Pancreas (tissue), 10 donors: ENCODE data around the gene SH3RF2. TPM values are rescaled to one million over a fixed set of nuclear protein-coding genes. Genes with fewer than 3 reads are reported as not detected.

Experiments
- ATAC-seq, 4 donors: fragments of 200-7000 bp; cut with Tn5 transposase; one replicate each; pipeline versions ENCODE4 v1.8.0 to v1.9.1; 2020; ENCODE audit warnings: mild to moderate bottlenecking in 4 of 4, moderate library complexity in 4 of 4
- DNase-seq, 6 donors: peaks; one replicate each; pipeline ENCODE4 v3.0.0-alpha.2; 2020
- FAIRE-seq: peaks from 2 replicates; lab custom pipeline; 2012; peaks lifted over from hg19 to GRCh38; lab: Jason Lieb, UNC
- H3K27ac ChIP-seq, 4 donors: fragments of 200-600 bp; sonication (generic); 1 replicate in 3 of 4; 2 replicates in 1 of 4; pipeline versions ENCODE4 v1.5.0 to v1.8.0; 2020
- H3K27me3 ChIP-seq, 4 donors: fragments of 200-600 bp; one replicate each; pipeline ENCODE4 v1.8.0; 2021
- H3K36me3 ChIP-seq, 3 donors: fragments of 200-600 bp; sonication (generic) in 1 of 3; one replicate each; pipeline versions ENCODE4 v1.5.0 to v1.8.0; 2020 to 2021
- H3K4me1 ChIP-seq, 3 donors: fragments of 200-600 bp; one replicate each; pipeline ENCODE4 v1.8.0; 2021
- H3K4me3 ChIP-seq, 4 donors: fragments of 200-600 bp; sonication (generic) in 2 of 4; one replicate each; pipeline versions ENCODE4 v1.5.0 to v1.8.0; 2020 to 2021
- H3K9me3 ChIP-seq, 4 donors: fragments of 200-600 bp; one replicate each; pipeline ENCODE4 v1.8.0; 2021
- CTCF ChIP-seq, 4 donors: fragments of 200-600 bp; sonication (generic) in 3 of 4; IDR thresholded peaks; one replicate each; pipeline versions ENCODE4 v1.5.0 to v1.8.0; 2021; ENCODE audit warnings: antibody characterized with exemption in 4 of 4
- WGBS, 2 donors: extraction: QIAGEN DNeasy Blood & Tissue Kit; methylation state at CpG; one replicate each; pipeline ENCODE4 v1.1.7; 2013; 5-methylcytosine and 5-hydroxymethylcytosine counted together
- intact Hi-C, 3 donors: fragments of 100-400 bp; cut with DNase I; formaldehyde crosslinking; loops; one replicate each; pipeline versions ENCODE4 v1.11.1 to v1.14.2; 2022
- polyA plus RNA-seq, 2 donors: library from polyadenylated mRNA; stranded (reverse); fragments of 200-250 nt; gene quantifications; one replicate each; pipeline ENCODE4 v1.2.3, GENCODE V29; 2013
- total RNA-seq, 6 donors: library from RNA; stranded (reverse); fragmentation: NEBNext Ultra II Directional in 4 of 6; extraction: Animal tissue kit (Norgen Biotek cat#: 25700) in 4 of 6; gene quantifications; one replicate each; pipeline versions ENCODE4 v1.2.1 to v1.2.4, GENCODE V29; 2021 to 2023
- donor health status: healthy with polysubstance abuse.
- donor health status: DM: no; HTN: no; CAD: no; lungs with moderate emphysema.
- donor health status: DM: no; HTN: no; CAD: no.
- donor health status: control.
- donor health status: control.
- donor health status: Bipolar disorder and iron deficiency.
- donor health status: DM: yes; HTN: yes; CAD: no.
- donor health status: DM: no; HTN: no; CAD: no.
- donor health status: DM: no; HTN: no; CAD: no.
- donor health status: DM: yes; HTN: yes; CAD: no.

The SH3RF2 gene
- total and polyA plus RNA-seq, 8 donors, result 6.3 to 22.4 (median 12.8) TPM

GRCh38 chr5:145913701-145914100 is 22.7 kb upstream of the SH3RF2 start:
- Histone ChIP-seq H3K27me3 (no peaks in the 10 kb centered on the region), H3K4me1 (no peaks in the 10 kb centered on the region), H3K4me3 (no peak overlapping the region), H3K27ac (no peak overlapping the region), H3K36me3 (no peaks in the 10 kb centered on the region), H3K9me3 (no peaks in the 10 kb centered on the region)
- TF ChIP-seq CTCF (IDR thresholded peaks at IDR 0.05), result no peak
- no peak for ATAC-seq
- no peak for FAIRE-seq
- intact Hi-C loops, result no loop called here
- DNase-seq, result no peak
- 94 to 96% methylated on average over 7 of the region's 7 CpGs for WGBS, 2 donors

GRCh38 chr5:145915970-145916638 is 20.3 kb upstream of the SH3RF2 start:
- intact Hi-C loops, result no loop called here
- no peaks in the 10 kb centered on the region for H3K27me3 ChIP-seq
- ATAC-seq, result no peak
- H3K4me3 ChIP-seq, result no peak overlapping the region
- no peaks in the 10 kb centered on the region for H3K36me3 ChIP-seq
- no peaks in the 10 kb centered on the region for H3K9me3 ChIP-seq
- H3K4me1 ChIP-seq, result no peaks in the 10 kb centered on the region
- no peak for DNase-seq
- no peak overlapping the region for H3K27ac ChIP-seq
- 91 to 92% methylated on average over 7 of the region's 7 CpGs for WGBS, 2 donors
- TF ChIP-seq CTCF (IDR thresholded peaks at IDR 0.05), result no peak
- FAIRE-seq, result no peak

GRCh38 chr5:145917288-145917687 is 19.1 kb upstream of the SH3RF2 start:
- intact Hi-C loops, result no loop called here
- no peak for FAIRE-seq
- Histone ChIP-seq H3K9me3 (no peaks in the 10 kb centered on the region), H3K27ac (no peak overlapping the region), H3K4me3 (no peak overlapping the region), H3K4me1 (no peaks in the 10 kb centered on the region), H3K27me3 (no peaks in the 10 kb centered on the region), H3K36me3 (no peaks in the 10 kb centered on the region)
- peak in 1 of 4 donors; percentile 44 for ATAC-seq
- no peak for TF ChIP-seq CTCF (IDR thresholded peaks at IDR 0.05)
- DNase-seq, result no peak

GRCh38 chr5:145918397-145918796 is 18.0 kb upstream of the SH3RF2 start:
- DNase-seq (no peak), ATAC-seq (no peak), FAIRE-seq (no peak)
- no peak for TF ChIP-seq CTCF (IDR thresholded peaks at IDR 0.05)
- Histone ChIP-seq H3K4me1 (no peaks in the 10 kb centered on the region), H3K27ac (no peak overlapping the region), H3K9me3 (no peaks in the 10 kb centered on the region), H3K36me3 (no peaks in the 10 kb centered on the region), H3K27me3 (no peaks in the 10 kb centered on the region), H3K4me3 (no peak overlapping the region)
- WGBS, 2 donors, result 83 to 88% methylated on average over 2 of the region's 2 CpGs
- intact Hi-C loops, result no loop called here

GRCh38 chr5:145919413-145919812 is 17.0 kb upstream of the SH3RF2 start:
- no peaks in the 10 kb centered on the region for H3K4me1 ChIP-seq
- 81 to 82% methylated on average over 6 of the region's 6 CpGs for WGBS, 2 donors
- H3K4me3 ChIP-seq, result no peak overlapping the region
- no peaks in the 10 kb centered on the region for H3K27me3 ChIP-seq
- ATAC-seq, result no peak
- H3K36me3 ChIP-seq, result no peaks in the 10 kb centered on the region
- H3K27ac ChIP-seq, result no peak overlapping the region
- intact Hi-C loops, result no loop called here
- DNase-seq, result no peak
- no peak for FAIRE-seq
- TF ChIP-seq CTCF (IDR thresholded peaks at IDR 0.05), result no peak
- no peaks in the 10 kb centered on the region for H3K9me3 ChIP-seq
